ENCODE measurements around the gene B3GNT7.

- TF ChIP-seq REST (IDR thresholded peaks at IDR 0.05; ENCODE audit: low read depth) (no peak), CREB1 (IDR thresholded peaks at IDR 0.05; ENCODE audit: low read depth) (no peak), EP300 (IDR thresholded peaks at IDR 0.05; ENCODE audit: borderline replicate concordance) (no peak), YY1 (IDR thresholded peaks at IDR 0.05; ENCODE audit: low read depth) (no peak), EGR1 (IDR thresholded peaks at IDR 0.05) (no peak), RAD21 (IDR thresholded peaks at IDR 0.05; ENCODE audit: low read depth) (no peak), CEBPB (IDR thresholded peaks at IDR 0.05) (no peak), MAX (IDR thresholded peaks at IDR 0.05) (no peak), NFIC (IDR thresholded peaks at IDR 0.05) (no peak), ZBTB7A (IDR thresholded peaks at IDR 0.05; ENCODE audit: low read depth) (no peak), TEAD4 (IDR thresholded peaks at IDR 0.05) (no peak), TAF1 (IDR thresholded peaks at IDR 0.05; ENCODE audit: low read depth) (no peak)
- TF ChIP-seq, protein P1, sequence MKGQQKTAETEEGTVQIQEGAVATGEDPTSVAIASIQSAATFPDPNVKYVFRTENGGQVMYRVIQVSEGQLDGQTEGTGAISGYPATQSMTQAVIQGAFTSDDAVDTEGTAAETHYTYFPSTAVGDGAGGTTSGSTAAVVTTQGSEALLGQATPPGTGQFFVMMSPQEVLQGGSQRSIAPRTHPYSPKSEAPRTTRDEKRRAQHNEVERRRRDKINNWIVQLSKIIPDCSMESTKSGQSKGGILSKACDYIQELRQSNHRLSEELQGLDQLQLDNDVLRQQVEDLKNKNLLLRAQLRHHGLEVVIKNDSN (IDR thresholded peaks at IDR 0.05) = no peak
Measured at GRCh38 chr2:231384970-231385369, 10.5 kb upstream of the B3GNT7 start.
